Mucosa of gallbladder (tissue), 1 donor: ENCODE results near the gene SAMD10. TPM values are rescaled to one million over a fixed set of nuclear protein-coding genes. Genes with fewer than 3 reads are reported as not detected.
A peak's percentile ranks its signal among the peaks of the same experiment; 100 is the strongest.
"Not testable (repeated sequence)": the region's sequence is repeated elsewhere in the genome, so short reads cannot be mapped to it uniquely, and the experiment has no call there.

Experiments used
- DNase-seq: peaks from one replicate; pipeline ENCODE4 v3.0.0-alpha.2; 2020; ENCODE audit warnings: low spot score
- total RNA-seq: library from RNA; stranded (reverse); gene quantifications from one replicate; pipeline ENCODE4 v1.2.1, GENCODE V29; 2021
- donor health status: DM: no; HTN: no; CAD: no.

The SAMD10 gene
- total RNA-seq, 1 donor from 2014 or later, result 12.7 TPM

DNA sequence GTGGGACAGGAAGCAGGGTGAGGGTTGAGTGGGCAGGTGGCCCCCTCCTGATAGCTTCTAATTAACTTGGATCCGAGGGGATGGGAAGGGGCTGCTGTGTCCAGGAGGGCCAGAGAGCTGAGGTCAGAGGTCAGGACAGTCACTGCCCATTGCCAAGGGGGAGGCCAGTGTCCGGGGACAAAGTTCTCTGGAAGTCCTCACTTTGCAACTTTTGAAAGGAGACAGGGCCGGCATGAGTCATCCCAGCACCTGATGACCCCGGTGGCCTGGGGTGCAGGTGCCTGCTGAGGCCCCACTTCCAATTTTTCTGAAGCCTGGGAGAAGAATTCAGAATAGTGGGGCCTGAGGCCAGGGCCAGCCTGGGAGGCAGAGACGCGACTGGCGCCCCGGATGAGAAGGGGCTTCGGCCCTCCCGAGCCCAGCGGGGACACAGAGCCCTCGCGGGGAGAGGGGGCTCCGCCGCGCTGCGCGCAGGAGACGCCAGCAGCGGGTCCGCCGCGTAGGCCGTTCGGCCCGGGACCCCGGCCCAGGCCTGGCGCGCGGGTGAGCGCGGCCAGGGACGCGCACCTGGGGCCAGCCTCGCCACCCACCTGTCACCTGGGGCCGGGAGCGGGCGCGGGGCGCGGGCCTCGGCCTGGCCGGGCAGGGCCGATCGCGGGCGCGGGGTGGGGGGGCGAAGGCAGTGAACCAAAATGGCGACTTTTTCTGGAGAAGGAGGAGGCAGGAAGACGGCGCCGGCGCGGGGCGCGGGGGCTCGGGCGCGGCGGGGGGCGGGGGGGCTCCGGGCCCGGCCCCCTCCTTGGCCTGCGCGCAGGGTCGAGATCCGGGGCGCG is 10.3 kb downstream of the SAMD10 start:
- DNase-seq, result peak; percentile 9

DNA sequence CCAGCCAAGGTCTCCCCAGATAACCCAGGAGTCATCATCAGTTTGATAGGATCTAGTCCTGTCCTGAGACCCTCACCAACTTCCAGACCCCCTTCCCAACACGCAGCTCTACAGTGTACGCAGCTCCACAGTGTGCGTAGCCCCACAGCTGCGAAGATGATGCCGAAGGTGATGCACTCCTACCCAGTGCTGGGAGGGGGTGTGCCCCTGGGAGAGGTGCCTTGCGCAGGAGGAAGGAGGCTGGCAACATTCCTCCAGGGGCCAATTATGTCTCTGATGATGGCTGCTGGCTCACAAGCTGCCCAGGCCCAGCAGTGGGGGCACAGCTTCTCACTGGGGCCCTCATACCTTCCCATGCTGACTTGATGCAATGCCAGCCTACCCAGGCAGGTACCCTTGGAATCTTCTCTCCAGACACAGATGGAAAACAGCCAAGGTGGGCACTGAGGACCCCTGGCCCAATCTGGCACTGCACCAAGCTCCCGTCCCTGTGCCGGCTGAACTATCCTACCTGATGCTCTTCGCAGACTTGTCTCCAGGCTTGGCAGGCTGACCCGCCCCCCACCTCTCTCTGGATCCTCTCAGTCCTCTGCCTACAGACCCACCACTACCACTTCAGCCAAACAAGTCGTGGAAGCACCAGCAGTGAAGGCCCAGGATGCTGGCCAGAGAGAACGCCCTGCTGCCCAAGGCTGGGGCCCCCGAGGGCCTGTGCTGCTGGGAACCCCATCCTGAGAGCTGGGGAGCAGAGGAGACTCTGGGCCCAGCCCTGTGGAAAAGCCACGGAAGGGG is 11.1 kb downstream of the SAMD10 start:
- DNase-seq, result no peak

DNA sequence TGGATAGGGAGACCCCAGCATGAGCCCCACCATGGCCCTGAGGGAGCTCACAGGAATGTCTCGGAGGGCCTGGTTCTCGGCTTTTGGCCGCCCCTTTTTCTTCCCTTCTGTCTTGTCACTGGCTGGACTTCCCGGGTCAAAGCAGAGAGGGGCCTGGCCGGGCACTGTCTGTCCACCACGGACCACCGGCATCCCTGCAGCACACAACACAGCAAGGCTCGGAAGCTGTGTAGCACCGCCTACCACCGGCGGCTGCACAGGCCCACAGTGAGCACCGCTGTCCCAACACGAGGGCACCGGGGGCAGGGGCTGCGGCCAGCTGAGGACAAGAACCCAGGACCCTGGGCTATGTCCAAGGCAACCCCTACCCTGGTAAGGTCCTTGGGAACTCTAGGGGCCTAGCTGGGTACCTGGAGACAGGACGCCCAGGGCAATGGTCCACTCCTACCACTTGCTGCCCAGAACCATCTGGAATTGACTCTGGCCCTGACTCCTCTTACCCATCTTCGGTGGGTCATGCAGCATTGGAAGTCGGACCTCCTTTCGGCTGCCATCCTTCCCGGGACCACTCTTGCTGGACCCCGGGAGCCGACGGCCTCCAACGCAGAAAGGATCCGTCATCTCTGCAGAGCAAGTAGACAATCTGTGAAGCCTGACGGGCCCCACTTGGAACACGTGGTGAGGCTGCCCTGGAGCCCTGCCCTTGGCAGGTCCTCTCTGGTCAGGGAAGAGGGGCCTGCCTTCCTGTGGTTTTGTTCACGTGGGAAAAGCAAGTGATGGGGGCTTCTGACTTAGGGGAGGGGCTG is 11.9 kb downstream of the SAMD10 start:
- DNase-seq, result no peak

DNA sequence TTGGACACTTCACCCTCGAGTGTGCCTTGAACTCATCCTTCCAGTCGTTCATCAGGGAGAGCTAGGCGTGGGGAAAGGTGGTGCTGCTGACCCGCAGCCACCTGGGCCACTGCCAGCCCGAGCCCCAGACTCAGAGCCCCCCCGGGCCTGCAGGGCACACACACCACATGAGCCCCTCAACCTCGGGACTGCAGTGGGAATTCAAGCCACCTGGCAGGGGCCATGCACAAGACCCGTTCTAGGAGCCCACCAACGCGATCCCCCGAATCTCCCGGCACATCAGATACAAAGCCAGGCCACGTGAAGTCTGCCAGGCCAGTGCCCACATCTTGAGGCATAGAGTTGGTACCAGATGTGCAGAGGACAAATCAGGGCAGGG is 12.5 kb downstream of the SAMD10 start:
- no peak for DNase-seq

DNA sequence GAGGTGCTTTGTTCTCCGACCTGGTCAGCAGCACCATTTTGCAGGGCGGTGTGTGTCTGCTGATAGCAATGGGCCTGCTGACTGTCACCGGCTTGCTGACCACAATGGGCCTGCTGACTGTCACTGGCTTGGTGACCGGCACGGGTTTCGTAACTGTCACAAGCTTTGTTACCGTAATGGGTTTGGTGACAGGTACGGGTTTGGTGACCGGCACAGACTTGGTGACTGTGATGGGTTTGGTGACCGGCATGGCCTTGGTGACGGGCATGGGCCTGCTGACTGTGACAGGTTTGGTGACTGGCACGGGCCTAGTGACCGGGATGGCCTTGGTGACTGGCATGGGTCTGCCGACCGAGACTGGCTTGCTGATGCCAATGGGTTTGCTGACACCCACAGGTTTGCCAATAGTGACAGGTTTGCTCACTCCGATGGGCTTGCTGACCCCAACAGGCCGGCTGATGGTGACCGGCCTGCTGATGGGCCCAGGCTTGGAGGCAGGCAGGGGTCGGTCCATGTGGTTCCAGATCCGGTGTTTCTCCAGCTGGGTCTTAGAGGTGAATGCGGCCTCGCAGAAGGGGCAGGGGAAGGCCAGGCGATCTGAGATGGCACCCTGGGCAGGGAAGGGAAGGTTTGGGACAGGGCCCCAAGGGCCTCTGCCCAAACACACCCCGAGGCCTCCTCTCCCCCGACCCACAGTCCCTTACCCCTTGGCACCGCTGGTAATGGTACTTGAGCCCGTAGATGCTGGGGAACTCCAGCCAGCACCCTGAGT is 13.1 kb downstream of the SAMD10 start:
- no peak for DNase-seq

DNA sequence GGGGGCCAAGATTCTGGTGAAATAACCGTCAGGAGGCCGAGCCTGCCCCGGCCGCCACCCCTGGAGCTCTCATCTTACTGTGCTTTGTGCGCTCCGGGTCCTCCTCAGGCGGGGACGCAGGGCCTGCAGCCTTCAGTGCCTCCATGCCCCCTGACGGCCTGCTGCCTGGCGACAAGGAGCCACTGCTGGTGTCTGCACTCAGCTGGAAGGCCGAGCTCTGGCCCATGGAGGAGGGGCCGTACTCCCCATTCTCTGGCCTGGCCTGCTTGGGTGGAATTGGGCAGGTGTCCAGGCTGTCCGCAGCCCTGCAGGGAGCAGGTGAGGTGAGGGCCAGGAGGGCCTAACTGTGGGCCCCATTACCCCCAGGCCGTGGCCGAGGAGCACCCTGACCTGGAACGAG is 15.0 kb downstream of the SAMD10 start:
- DNase-seq, result no peak

DNA sequence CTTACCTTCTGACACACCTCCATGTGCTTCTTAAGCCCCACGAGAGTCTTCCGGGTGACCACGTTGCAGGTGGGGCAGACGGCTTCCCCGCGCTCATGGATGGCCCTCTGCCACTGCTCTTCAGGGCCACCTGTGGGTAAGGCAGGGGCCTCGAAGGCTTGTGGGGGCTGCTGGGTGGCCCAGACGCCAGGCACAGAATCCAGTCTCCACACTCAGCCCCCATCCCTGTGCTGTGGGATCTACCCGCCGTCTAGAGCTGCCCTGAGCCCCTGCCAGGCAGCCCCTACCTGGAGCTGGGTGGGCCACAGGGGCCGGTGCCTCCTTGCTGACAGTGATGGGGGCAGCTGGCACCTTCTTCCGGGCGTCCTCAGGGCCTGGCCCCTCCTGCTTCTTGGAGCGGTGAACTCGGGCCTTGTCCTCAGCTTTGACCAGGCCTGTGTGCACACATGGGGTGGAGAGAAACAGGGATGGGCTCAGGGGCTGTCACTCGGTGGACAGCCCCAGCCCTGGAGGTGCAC is 15.6 kb downstream of the SAMD10 start:
- DNase-seq, result no peak

DNA sequence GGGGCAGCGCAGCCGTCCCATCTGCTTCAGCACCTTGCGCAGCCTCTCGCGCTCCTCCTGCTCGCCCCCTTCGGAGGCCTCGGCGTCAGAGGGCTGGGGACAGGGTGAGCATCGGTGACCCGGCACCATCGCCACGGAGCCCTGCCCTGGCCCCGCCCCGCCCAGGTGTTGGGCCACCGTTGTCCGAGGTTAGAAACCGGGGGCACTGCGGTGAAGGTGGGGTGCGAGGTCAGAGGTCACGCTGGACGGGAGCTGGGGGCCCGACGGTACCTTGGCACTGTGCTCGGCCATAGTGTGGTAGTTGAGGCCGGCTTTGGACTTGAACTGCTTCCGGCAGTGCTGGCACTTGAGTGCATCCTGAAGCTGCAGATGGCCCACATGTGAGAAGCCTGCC is 16.1 kb downstream of the SAMD10 start:
- DNase-seq, result no peak

DNA sequence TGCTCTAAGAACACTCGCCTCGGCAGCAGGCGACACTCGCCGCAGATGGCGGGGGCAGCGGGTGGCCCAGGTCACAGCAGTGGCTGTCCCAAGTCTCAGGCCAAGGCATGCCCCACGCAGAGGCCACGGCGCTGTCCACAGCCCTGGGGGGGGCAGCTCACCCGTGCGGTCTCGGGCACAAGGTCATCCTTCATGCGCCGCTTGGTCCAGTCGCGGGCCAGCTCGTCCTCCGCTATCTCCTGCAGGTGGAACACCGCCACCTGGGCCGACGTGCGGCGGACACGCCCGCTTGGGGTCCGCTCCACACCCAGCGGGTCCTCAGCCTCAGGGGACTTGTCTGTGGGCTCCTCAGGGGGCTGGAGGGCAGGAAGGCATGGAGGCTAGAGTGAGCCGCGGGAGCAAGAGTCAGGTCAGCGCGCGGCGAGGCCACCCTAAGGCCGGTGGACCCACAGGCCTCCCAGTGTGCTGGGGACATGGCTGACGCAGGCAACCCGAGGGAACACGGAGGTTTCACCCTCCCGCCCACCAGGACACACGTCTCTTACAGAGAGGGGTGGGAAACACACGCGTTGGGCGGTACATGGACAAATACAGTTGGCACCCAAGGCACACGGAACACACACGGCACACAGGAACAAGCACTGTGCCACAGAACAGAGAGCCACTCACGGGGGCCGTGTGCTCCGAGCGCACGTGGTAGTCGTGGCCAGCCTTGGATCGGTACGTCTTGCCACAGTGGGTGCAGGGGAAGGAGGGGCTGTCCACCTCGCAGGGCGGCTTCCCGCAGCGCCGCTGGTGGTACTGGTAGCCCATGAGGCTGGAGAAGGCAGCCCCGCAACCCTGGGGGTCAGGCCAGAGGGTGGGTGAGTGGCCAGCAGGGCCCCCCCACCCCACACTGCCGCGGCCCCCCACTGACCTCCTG is 16.8 kb downstream of the SAMD10 start:
- no peak for DNase-seq

DNA sequence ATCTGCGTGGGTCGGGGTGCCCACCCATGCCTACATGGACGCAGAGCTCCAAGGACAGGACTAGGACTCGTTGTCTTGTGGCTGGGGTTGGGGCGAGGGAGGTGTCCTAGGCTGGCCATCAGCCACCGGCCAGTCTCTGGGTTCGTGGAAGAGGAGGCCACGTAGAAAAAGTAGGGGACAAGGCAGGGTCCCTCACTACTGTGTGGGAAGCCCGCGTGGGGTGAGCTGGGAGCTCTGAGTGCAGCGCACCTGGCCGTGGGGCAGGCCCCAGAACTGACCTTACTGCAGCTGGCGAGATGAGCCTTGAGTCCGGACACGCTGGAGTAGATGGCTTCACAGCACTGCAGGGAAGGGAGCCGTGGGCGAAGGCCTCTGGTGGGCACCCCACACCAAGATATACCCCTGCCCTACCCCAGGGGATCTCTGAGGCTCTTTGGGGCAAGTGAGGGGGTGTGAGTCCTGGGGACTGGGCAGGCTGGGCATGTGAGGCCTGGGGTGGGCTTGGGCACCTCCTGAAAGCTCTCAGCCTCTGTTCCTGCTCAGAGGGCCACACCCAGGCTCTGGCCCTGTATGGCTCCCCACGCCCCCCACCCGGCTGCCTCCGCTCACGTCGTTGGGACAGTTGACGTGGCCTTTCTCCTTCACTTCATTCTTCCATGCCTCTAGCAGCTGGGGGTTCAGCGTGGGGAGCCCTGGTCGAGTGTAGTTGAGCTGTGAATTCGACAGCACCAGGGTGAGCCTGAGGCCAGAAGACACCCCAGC is 17.6 kb downstream of the SAMD10 start:
- DNase-seq, result no peak

DNA sequence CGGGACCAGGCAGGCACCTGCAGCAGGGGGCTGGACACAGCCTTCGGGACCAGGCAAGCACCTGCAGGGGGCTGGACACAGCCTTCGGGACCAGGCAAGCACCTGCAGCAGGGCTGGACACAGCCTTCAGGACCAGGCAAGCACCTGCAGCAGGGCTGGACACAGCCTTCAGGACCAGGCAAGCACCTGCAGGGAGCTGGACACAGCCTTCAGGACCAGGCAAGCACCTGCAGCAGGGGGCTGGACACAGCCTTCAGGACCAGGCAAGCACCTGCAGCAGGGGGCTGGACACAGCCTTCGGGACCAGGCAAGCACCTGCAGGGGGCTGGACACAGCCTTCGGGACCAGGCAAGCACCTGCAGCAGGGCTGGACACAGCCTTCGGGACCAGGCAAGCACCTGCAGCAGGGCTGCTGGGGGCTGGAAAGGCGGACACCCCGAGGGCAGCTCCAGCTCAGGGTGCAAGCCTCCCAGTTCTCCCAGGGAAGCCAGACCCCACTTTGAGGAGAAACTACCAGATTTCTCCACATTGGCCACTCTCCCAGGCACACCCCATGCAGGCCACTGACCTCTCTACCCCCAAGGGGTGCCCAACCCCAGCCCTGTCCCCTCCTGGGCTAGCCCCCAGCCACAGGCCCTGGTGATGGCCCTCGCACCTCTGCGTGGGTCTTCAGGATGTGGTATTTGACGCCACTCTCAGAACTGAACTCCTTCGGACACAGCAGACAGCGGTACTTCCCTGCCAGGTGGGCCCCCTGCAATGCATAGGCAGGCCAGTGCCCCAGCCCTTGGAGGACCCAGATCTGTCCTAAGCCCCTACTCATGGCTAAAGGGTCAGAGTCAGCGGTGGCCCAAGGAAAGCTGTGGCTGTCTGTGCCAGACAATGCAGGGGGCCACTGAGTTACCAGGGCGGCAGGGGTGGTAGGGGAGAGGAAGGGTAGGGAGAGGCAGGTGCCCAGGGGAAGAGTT is 18.5 kb downstream of the SAMD10 start:
- not testable (repeated sequence) for DNase-seq

DNA sequence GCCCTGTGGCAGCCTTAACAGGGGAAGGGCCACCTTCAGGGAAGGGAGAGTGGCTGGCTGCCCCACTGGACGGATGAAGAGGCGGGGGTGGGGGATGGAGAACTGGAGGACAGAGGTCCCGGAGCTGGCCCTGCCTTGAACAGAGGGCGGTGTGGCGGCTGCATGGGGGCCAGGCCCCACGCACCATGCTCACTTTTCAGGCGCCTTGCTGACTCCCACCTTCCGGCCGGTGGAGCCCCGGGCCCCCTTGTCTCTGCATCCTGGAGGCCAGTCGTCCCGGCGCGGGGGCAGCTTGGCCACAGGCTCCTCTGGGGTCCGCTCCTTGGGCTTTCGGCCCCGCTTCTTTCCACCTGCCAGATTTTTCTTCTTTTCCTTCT is 19.8 kb downstream of the SAMD10 start:
- no peak for DNase-seq

DNA sequence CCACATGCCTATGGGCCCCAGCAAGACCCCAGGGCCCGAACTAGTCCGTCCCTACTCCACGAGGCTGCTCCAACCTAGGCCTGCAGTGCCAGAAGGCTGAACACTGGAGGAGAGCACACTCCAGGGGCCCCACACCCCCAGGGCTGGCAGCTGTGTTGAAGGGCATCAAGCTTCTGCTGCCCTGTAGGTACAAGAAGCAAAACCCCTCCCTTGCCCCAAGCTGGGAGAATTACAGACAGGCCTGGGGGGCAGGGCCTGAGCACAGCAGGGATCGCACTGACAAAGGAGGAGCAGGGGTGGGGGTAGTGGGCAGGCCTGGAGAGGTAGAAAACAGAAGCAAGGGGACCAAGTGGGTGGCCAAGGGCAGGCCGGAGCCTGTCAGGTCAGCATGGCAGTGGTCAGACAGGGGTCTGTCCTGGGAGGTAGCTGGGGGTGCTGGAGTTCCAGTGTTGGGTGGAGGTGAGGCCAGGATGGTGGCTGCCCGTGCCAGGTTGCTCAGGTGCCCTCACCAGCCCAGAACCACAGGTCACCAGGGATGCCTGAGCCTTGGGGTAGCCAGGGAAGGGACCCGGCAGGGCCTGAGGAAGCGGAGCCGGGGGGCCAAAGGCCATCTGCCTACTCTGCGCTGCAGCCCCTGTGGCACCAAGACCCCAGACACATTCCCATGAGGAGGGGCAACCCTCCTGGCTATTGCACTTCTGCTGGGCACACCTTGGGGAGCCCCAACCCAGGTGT is 20.3 kb downstream of the SAMD10 start:
- no peak for DNase-seq

DNA sequence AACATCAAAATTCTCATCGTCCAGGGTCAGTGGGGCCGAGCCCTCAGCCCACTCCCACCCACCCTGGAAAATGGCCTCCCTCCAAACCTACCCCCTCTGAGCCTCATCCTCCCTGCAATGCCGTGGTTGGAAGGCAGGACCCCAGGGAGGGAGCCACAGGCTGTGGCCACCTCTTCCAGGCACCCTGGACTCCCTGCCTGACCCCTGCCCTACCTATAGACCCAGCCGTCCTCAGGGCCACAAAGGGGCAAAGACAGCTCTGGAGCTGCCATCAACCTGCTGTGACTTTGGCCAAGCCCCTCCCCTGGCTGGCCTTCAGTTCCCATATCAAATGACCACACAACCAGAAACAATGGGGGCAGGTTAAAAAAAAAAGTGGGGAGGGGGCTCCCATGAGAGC is 21.0 kb downstream of the SAMD10 start:
- DNase-seq, result no peak

DNA sequence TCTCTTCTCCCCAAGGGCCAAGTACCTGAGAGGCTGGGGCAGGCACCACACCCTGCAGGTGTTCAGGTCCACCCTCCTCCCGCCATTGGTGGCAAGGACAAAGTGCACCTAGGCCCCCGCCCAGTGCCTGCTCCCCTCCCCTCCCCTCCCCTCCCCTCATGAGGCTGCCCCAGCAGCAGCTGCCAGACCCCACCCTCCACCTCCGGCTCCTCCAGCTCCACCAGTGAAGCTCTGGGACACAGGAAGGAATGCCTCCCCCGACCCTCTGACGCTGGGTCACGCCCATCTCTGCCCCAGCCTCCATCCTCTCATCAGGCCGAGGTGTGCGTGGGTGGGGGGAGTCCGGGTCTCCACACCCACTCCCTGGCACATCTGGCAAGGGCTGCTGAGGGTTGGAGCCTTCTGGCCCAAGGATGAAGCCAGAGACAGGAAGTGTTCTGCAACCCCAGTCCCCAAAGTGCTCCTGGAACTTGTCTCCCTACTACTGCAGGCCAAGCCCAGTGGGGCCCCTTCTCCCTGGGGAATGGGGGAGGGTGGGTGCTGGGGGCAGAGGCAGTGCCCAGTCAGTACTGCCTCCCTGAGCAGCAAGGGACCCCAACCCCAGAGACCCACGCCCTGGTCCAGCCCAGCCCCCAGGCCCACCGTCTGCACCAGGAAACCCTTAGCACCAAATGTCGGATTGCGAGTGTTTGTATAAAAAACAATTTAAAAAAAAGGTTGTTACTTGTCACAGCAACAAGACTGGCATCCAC is 21.6 kb downstream of the SAMD10 start:
- no peak for DNase-seq

DNA sequence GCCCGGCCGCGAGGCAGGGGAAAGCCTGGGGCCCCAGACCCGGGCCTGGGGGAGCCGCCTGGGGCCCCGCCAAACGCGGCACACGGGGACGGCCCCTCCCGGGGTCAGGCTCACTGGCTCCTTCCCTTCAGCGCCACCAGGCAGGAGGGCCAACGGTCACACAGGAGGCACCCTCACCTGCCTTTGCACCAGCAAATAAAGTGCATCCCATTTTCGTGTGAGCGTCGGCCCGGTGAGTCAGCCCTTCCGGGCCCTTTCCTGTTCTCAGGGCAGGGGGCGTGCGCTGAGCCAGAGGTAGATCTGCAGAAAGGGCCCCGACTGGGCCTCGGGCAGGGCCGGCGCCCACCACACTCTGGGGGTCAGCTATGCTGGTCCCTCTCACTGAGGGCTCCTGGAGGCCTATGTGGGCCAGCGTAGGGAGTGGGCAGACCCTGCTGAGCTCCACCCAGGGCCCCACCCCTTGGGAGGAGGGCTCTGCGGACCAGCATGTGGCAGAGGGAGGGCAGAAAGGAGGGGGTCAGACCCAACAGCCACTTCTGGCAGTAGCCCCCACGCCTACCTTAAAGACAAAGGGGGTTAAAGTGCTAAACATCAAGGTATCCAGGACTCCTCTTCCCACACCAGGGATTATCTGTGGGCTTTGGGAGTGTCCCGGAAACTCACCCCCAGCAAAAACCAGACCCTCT is 22.3 kb downstream of the SAMD10 start:
- DNase-seq, result peak; percentile 60
